Lower leg skin (tissue), 3 donors: Measurements from ENCODE around the gene LILRB4.

Source experiments
- POLR2A ChIP-seq, 2 donors: fragments of 450-650 bp; IDR thresholded peaks; one replicate each; pipeline ENCODE4 v1.6.1; 2016 to 2017; ENCODE audit warnings: antibody characterized with exemption in 2 of 2, mild to moderate bottlenecking in 1 of 2, moderate library complexity in 1 of 2
- TF ChIP-seq, protein P1 (sequence below), 3 donors: fragments of 450-650 bp; IDR thresholded peaks; one replicate each; pipeline ENCODE4 v1.5.1; 2016; ENCODE audit warnings: antibody characterized with exemption in 3 of 3, mild to moderate bottlenecking in 3 of 3, moderate library complexity in 2 of 3

DNA sequence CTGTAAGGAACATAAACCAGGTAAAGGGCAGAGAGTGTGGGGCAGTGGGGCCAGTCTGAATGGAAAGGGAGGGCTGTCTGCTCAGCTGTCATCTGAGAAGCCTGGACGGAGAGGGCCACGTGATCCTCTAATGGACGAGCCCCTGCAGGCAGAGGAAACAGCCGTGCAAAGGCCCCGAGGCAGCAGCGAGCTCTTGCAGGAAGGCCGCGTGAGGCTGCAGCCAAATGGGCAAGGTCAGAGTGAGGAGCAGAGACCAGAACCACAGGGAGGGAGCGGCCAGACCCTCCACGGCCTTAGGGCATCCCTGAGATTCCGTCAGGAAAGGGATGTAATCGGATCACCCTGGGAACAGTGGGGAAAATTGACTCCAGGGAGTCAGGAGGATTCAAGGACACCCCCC is 4.4 kb downstream of the LILRB4 start:
- TF ChIP-seq, protein P1, sequence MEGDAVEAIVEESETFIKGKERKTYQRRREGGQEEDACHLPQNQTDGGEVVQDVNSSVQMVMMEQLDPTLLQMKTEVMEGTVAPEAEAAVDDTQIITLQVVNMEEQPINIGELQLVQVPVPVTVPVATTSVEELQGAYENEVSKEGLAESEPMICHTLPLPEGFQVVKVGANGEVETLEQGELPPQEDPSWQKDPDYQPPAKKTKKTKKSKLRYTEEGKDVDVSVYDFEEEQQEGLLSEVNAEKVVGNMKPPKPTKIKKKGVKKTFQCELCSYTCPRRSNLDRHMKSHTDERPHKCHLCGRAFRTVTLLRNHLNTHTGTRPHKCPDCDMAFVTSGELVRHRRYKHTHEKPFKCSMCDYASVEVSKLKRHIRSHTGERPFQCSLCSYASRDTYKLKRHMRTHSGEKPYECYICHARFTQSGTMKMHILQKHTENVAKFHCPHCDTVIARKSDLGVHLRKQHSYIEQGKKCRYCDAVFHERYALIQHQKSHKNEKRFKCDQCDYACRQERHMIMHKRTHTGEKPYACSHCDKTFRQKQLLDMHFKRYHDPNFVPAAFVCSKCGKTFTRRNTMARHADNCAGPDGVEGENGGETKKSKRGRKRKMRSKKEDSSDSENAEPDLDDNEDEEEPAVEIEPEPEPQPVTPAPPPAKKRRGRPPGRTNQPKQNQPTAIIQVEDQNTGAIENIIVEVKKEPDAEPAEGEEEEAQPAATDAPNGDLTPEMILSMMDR (IDR thresholded peaks at IDR 0.05), result no peak
- TF ChIP-seq POLR2A (IDR thresholded peaks at IDR 0.05), result no peak
